DOHH2 (cell line): Measurements from ENCODE around the gene PDZRN3.

Experiments
- EZH2phosphoT487 ChIP-seq: fragments of 200-600 bp; sonication (generic); IDR thresholded peaks from 2 replicates; pipeline ENCODE4 v1.6.1; 2017; ENCODE audit warnings: borderline replicate concordance, mild to moderate bottlenecking, antibody characterized with exemption, low read length, moderate library complexity, mixed read lengths
- TF ChIP-seq, protein P1 (sequence below): fragments of 200-600 bp; sonication (generic); IDR thresholded peaks from one replicate; pipeline ENCODE4 v1.5.1; 2014; ENCODE audit warnings: antibody characterized with exemption, mild to moderate bottlenecking, low read depth, low read length; ENCODE audit not compliant: poor library complexity, severe bottlenecking

DNA sequence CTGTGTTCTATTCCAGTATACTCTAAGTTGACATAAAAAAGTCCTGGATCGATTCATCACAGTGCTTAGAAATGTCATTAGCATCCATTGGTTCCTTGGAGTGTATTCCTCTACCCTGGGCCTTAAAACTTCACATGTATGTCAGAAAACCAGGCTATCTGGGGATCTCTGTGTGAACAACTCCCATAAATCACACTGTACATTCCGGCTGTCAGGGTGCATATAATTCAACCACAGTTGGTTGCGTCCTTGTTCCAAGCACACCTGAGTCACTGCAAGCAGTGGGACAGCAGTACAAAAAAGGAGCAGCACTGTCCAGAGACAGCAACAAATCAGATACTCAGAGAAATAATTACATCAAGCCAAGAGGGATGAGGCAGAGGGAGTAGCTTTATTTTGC lies 52.4 kb downstream of the PDZRN3 start:
- TF ChIP-seq, protein P1, sequence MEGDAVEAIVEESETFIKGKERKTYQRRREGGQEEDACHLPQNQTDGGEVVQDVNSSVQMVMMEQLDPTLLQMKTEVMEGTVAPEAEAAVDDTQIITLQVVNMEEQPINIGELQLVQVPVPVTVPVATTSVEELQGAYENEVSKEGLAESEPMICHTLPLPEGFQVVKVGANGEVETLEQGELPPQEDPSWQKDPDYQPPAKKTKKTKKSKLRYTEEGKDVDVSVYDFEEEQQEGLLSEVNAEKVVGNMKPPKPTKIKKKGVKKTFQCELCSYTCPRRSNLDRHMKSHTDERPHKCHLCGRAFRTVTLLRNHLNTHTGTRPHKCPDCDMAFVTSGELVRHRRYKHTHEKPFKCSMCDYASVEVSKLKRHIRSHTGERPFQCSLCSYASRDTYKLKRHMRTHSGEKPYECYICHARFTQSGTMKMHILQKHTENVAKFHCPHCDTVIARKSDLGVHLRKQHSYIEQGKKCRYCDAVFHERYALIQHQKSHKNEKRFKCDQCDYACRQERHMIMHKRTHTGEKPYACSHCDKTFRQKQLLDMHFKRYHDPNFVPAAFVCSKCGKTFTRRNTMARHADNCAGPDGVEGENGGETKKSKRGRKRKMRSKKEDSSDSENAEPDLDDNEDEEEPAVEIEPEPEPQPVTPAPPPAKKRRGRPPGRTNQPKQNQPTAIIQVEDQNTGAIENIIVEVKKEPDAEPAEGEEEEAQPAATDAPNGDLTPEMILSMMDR = no peak
- no peak for TF ChIP-seq EZH2phosphoT487
